IMR-90 (cell line): ENCODE results near the gene TRAF3IP3. TPM values are rescaled to one million over a fixed set of nuclear protein-coding genes. Genes with fewer than 3 reads are reported as not detected.

Experiments used
- ATAC-seq: fragments of 200-7000 bp; cut with Tn5 transposase; 2 replicates; pipeline ENCODE4 v1.9.1; 2020; ENCODE audit warnings: low read depth, mild to moderate bottlenecking, moderate library complexity
- BruUV-seq: library from RNA; stranded (reverse); fragments of 400-500 nt; replicated peaks from 2 replicates; lab custom pipeline; 2021; lab: Mats Ljungman, UMichigan
- CTCF ChIA-PET: fragments of 300-600 bp; formaldehyde crosslinking; extraction: SDS; loops from one replicate; lab custom pipeline; 2021; ENCODE audit warnings: antibody characterized with exemption; lab: Yijun Ruan, JAX
- POLR2A ChIA-PET: fragments of 300-600 bp; sonication (Branson Sonifier 250); formaldehyde crosslinking; loops from one replicate; lab custom pipeline; 2022; ENCODE audit warnings: antibody characterized with exemption; ENCODE audit not compliant: unreplicated experiment; lab: Charles Lee
- DNase-seq: peaks from one replicate; pipeline ENCODE4 v3.0.0; 2013
- H2AFZ ChIP-seq: replicated peaks from 2 replicates; pipeline ENCODE3; 2013; ENCODE audit warnings: low read length, mild to moderate bottlenecking; ENCODE audit not compliant: poor library complexity
- H2AK5ac ChIP-seq: 2 replicates; pipeline ENCODE4 v1.6.1; 2013; ENCODE audit warnings: low read depth, low read length, inconsistent platforms
- H2AK9ac ChIP-seq: replicated peaks from 2 replicates; pipeline ENCODE3; 2013; ENCODE audit warnings: mild to moderate bottlenecking, low read depth, low read length, moderate library complexity; ENCODE audit not compliant: poor library complexity
- H2BK120ac ChIP-seq: 2 replicates; pipeline ENCODE4 v1.6.1; 2013; ENCODE audit warnings: low read depth, low read length, inconsistent platforms
- H2BK15ac ChIP-seq: 3 replicates; pipeline ENCODE4 v1.6.1; 2013; ENCODE audit warnings: low read depth, low read length, inconsistent platforms
- H2BK20ac ChIP-seq: 2 replicates; pipeline ENCODE4 v1.6.1; 2013; ENCODE audit warnings: low read depth, mild to moderate bottlenecking, inconsistent platforms, low read length, moderate library complexity
- H2BK5ac ChIP-seq: 2 replicates; pipeline ENCODE4 v1.6.1; 2013; ENCODE audit warnings: mild to moderate bottlenecking, low read depth, low read length, inconsistent platforms; ENCODE audit not compliant: poor library complexity, severe bottlenecking
- H3K14ac ChIP-seq: replicated peaks from 2 replicates; pipeline ENCODE4 v1.6.1; 2013; ENCODE audit warnings: low read depth, low read length, inconsistent platforms
- H3K18ac ChIP-seq: 2 replicates; pipeline ENCODE4 v1.6.1; 2013; ENCODE audit warnings: low read depth, low read length, control low read depth
- H3K23ac ChIP-seq: 2 replicates; pipeline ENCODE4 v1.6.1; 2013; ENCODE audit warnings: low read depth, low read length, inconsistent platforms
- H3K27ac ChIP-seq: 2 replicates; pipeline ENCODE4 v1.5.1; 2013; ENCODE audit warnings: mild to moderate bottlenecking, control low read depth, low read length; ENCODE audit not compliant: insufficient read depth
- H3K27me3 ChIP-seq: 2 replicates; pipeline ENCODE4 v1.6.1; 2013; ENCODE audit warnings: low read length; ENCODE audit not compliant: control insufficient read depth, insufficient read depth
- H3K36me3 ChIP-seq: 2 replicates; pipeline ENCODE4 v1.6.1; 2013; ENCODE audit warnings: low read length, mixed read lengths; ENCODE audit not compliant: control insufficient read depth, insufficient read depth
- H3K4ac ChIP-seq: 2 replicates; pipeline ENCODE4 v1.6.1; 2013; ENCODE audit warnings: low read depth, low read length, inconsistent platforms
- H3K4me1 ChIP-seq: 2 replicates; pipeline ENCODE4 v1.6.1; 2013; ENCODE audit warnings: low read length, mixed read lengths; ENCODE audit not compliant: control insufficient read depth, insufficient read depth
- H3K4me2 ChIP-seq: 2 replicates; pipeline ENCODE4 v1.6.1; 2013; ENCODE audit warnings: low read depth, mild to moderate bottlenecking, control low read depth, low read length, moderate library complexity
- H3K4me3 ChIP-seq: 2 replicates; pipeline ENCODE4 v1.5.1; 2013; ENCODE audit warnings: low read depth, mild to moderate bottlenecking, control low read depth, low read length, moderate library complexity; ENCODE audit not compliant: insufficient read depth
- H3K56ac ChIP-seq: 2 replicates; pipeline ENCODE4 v1.6.1; 2013; ENCODE audit warnings: low read length, inconsistent platforms; ENCODE audit not compliant: insufficient read depth; ENCODE audit errors: extremely low read depth
- H3K79me1 ChIP-seq, 2 experiments: 2 replicates each; pipeline ENCODE4 v1.6.1; 2013; ENCODE audit warnings: low read length in 2 of 2, inconsistent platforms in 1 of 2, low read depth in 1 of 2
- H3K9ac ChIP-seq: 2 replicates; pipeline ENCODE4 v1.6.1; 2013; ENCODE audit warnings: low read depth, low read length, control low read depth
- H3K9me1 ChIP-seq: 2 replicates; pipeline ENCODE4 v1.6.1; 2013; ENCODE audit warnings: low read length, inconsistent platforms; ENCODE audit not compliant: insufficient read depth
- H3K9me3 ChIP-seq: 2 replicates; pipeline ENCODE4 v1.6.1; 2013; ENCODE audit warnings: low read length; ENCODE audit not compliant: control insufficient read depth, insufficient read depth
- H4K20me1 ChIP-seq: 2 replicates; pipeline ENCODE4 v1.6.1; 2013; ENCODE audit warnings: low read length, inconsistent platforms; ENCODE audit not compliant: insufficient read depth
- H4K5ac ChIP-seq: 2 replicates; pipeline ENCODE4 v1.6.1; 2013; ENCODE audit warnings: mild to moderate bottlenecking, low read depth, low read length, control low read depth
- H4K8ac ChIP-seq, 2 experiments: 2 replicates each; pipeline ENCODE4 v1.6.1; 2013; ENCODE audit warnings: low read depth in 2 of 2, low read length in 2 of 2, control low read depth in 1 of 2, inconsistent platforms in 1 of 2
- H4K91ac ChIP-seq: 2 replicates; pipeline ENCODE4 v1.6.1; 2013; ENCODE audit warnings: low read depth, low read length, inconsistent platforms; ENCODE audit not compliant: insufficient read depth
- CHD1 ChIP-seq: IDR thresholded peaks from 2 replicates; pipeline ENCODE4 v1.6.1; 2012; ENCODE audit warnings: low read depth, low read length, improper control_type of control experiment
- FOS ChIP-seq: fragments of 150-350 bp; IDR thresholded peaks from 2 replicates; pipeline ENCODE4 v1.6.1; 2016; ENCODE audit warnings: low read depth, low read length
- MAFK ChIP-seq: IDR thresholded peaks from 2 replicates; pipeline ENCODE4 v1.6.1; 2012; ENCODE audit warnings: low read depth, low read length, improper control_type of control experiment
- MXI1 ChIP-seq: IDR thresholded peaks from 2 replicates; pipeline ENCODE4 v1.6.1; 2012; ENCODE audit warnings: low read depth, mild to moderate bottlenecking, low read length, moderate library complexity, borderline replicate concordance
- POLR2A ChIP-seq: IDR thresholded peaks from 2 replicates; pipeline ENCODE4 v1.6.1; 2012; ENCODE audit warnings: mild to moderate bottlenecking, low read depth, low read length
- RAD21 ChIP-seq: IDR thresholded peaks from 2 replicates; pipeline ENCODE4 v1.6.1; 2012; ENCODE audit warnings: low read length, improper control_type of control experiment
- RCOR1 ChIP-seq: IDR thresholded peaks from 2 replicates; pipeline ENCODE4 v1.6.1; 2012; ENCODE audit warnings: mild to moderate bottlenecking, low read length, improper control_type of control experiment; ENCODE audit not compliant: insufficient replicate concordance
- WGBS, 2 experiments: methylation state at CpG; one replicate each; pipeline versions ENCODE4 v1.1.5 to v1.1.7; 2013; ENCODE audit warnings: missing lambda C conversion rate in 2 of 2; ENCODE audit not compliant: insufficient read length in 1 of 2; ENCODE audit errors: extremely low coverage in 2 of 2; 5-methylcytosine and 5-hydroxymethylcytosine counted together
- dilution Hi-C: fragments of 300-500 bp; cut with HindIII; formaldehyde crosslinking; loops from one replicate; pipeline ENCODE4 v1.14.3; 2018; ENCODE audit warnings: low sequenced_read_pairs; ENCODE audit not compliant: unreplicated experiment
- in situ Hi-C: fragments of 300-500 bp; cut with MboI; formaldehyde crosslinking; loops from 3 replicates; pipeline ENCODE4 v1.14.3; 2019; ENCODE audit warnings: low sequenced_read_pairs, inconsistent platforms, mixed read lengths
- intact Hi-C: fragments of 100-400 bp; cut with micrococcal nuclease; formaldehyde crosslinking; loops from 2 replicates; pipeline ENCODE4 v1.10.0; 2022
- polyA plus RNA-seq, 3 experiments: library from polyadenylated mRNA; depleted of rRNA; stranded (reverse); fragments of >200 nt; gene quantifications; 2 replicates each; pipeline ENCODE4 v1.2.3, GENCODE V29; 2012; ENCODE audit warnings: low replicate concordance in 1 of 3
- total RNA-seq: library from RNA; depleted of rRNA; stranded (reverse); fragments of >200 nt; gene quantifications from 2 replicates; pipeline ENCODE4 v1.2.3, GENCODE V29; 2012

Gene TRAF3IP3
- total and polyA plus RNA-seq, 2 of the 4 experiments (the other 2 are of a cell fraction) = 0.12 to 0.18 TPM

- ATAC-seq (peak; percentile 82), DNase-seq (peak; percentile 42)
- Histone ChIP-seq H3K79me1 (no peaks in the 10 kb centered on the region), H3K18ac (no peak overlapping the region), H4K20me1 (no peaks in the 10 kb centered on the region), H3K4ac (no peak overlapping the region), H3K27me3 (no peaks in the 10 kb centered on the region), H2AK9ac (no peak overlapping the region), H2BK5ac (no peak overlapping the region), H3K56ac (no peak overlapping the region), H3K9me3 (no peaks in the 10 kb centered on the region), H3K36me3 (no peaks in the 10 kb centered on the region), H3K4me2 (no peak overlapping the region), H2BK20ac (no peak overlapping the region), H2AFZ (no peak overlapping the region), H2BK15ac (no peak overlapping the region), H3K14ac (no peak overlapping the region), H4K91ac (no peak overlapping the region), H4K5ac (no peak overlapping the region), H3K4me3 (no peak overlapping the region), H3K9me1 (no peaks in the 10 kb centered on the region), H3K27ac (no peak overlapping the region), H3K9ac (no peak overlapping the region), H4K8ac (no peak overlapping the region), H2BK120ac (no peak overlapping the region), H2AK5ac (no peak overlapping the region), H3K23ac (no peak overlapping the region), H3K4me1 (peaks cover 1% of the 10 kb centered on the region; the same call in 1 of the 2 replicates)
- ChIA-PET POLR2A (no interaction called here), CTCF (no interaction called here)
- no TSS peak for BruUV-seq
- intact Hi-C loops = no loop called here
- dilution Hi-C loops = no loop called here
- WGBS, 2 experiments = 71% methylated on average over 3 of the region's 4 CpGs; no CpG with 5 or more reads in 1 of the 2 experiments
- TF ChIP-seq FOS = no peak
- TF ChIP-seq RAD21 = no peak
- no peak for TF ChIP-seq CHD1
- no peak for TF ChIP-seq POLR2A
- no peak for TF ChIP-seq MXI1
- TF ChIP-seq RCOR1 = no peak
- TF ChIP-seq MAFK = no peak
- in situ Hi-C loops = no loop called here
Measured at GRCh38 chr1:209720326-209720725, 35.5 kb upstream of the TRAF3IP3 start.
